ENCODE data around the gene FOCAD.

The FOCAD gene

GRCh38 chr9:21031808-21032183 is 347.7 kb downstream of the FOCAD start:
- Mint-ChIP-seq H3K27me3 (no peaks in the 10 kb centered on the region), H3K36me3 (no peaks in the 10 kb centered on the region), H3K27ac (no peak overlapping the region), H3K9me3 (no peaks in the 10 kb centered on the region), H3K4me1 (peaks cover 7% of the 10 kb centered on the region), H3K4me3 (no peak overlapping the region)
- ATAC-seq = no peak

- no peaks in the 10 kb centered on the region for H3K36me3 Mint-ChIP-seq
- no peak overlapping the region for H3K4me3 Mint-ChIP-seq
- H3K27me3 Mint-ChIP-seq = no peaks in the 10 kb centered on the region
- H3K27ac Mint-ChIP-seq = no peak overlapping the region
- peaks cover 6% of the 10 kb centered on the region for H3K4me1 Mint-ChIP-seq
- ATAC-seq = no peak
- H3K9me3 Mint-ChIP-seq = no peaks in the 10 kb centered on the region
Measured at GRCh38 chr9:21037278-21037677, 353.2 kb downstream of the FOCAD start.

- H3K36me3 Mint-ChIP-seq = no peaks in the 10 kb centered on the region
- no peaks in the 10 kb centered on the region for H3K27me3 Mint-ChIP-seq
- no peaks in the 10 kb centered on the region for H3K9me3 Mint-ChIP-seq
- no peak for ATAC-seq
- no peaks in the 10 kb centered on the region for H3K4me1 Mint-ChIP-seq
- no peak overlapping the region for H3K27ac Mint-ChIP-seq
- no peak overlapping the region for H3K4me3 Mint-ChIP-seq
Measured at GRCh38 chr9:21039302-21039701, 355.2 kb downstream of the FOCAD start.

GRCh38 chr9:21042466-21042865 is 358.4 kb downstream of the FOCAD start:
- Mint-ChIP-seq H3K9me3 (no peaks in the 10 kb centered on the region), H3K27me3 (no peaks in the 10 kb centered on the region), H3K27ac (no peak overlapping the region), H3K36me3 (no peaks in the 10 kb centered on the region), H3K4me1 (no peaks in the 10 kb centered on the region), H3K4me3 (no peak overlapping the region)
- ATAC-seq = no peak

GRCh38 chr9:21043841-21044240 is 359.8 kb downstream of the FOCAD start:
- Mint-ChIP-seq H3K9me3 (no peaks in the 10 kb centered on the region), H3K4me1 (no peaks in the 10 kb centered on the region)
- no peak for ATAC-seq

More at GRCh38 chr9:21043841-21044240, 359.8 kb downstream of the FOCAD start:
- Mint-ChIP-seq H3K27me3 (no peaks in the 10 kb centered on the region), H3K36me3 (no peaks in the 10 kb centered on the region), H3K27ac (no peak overlapping the region), H3K4me3 (no peak overlapping the region)
